CD4-positive, alpha-beta T cell (primary cell): ENCODE measurements around the gene UBXN11. TPM values are rescaled to one million over a fixed set of nuclear protein-coding genes. Genes with fewer than 3 reads are reported as not detected.

Experiments used
- ATAC-seq: fragments of 200-7000 bp; cut with Tn5 transposase; one replicate; pipeline ENCODE4 v1.10.0; 2022; ENCODE audit warnings: mild to moderate bottlenecking; ENCODE audit not compliant: poor library complexity
- CTCF ChIA-PET: fragments of 350-600 bp; sonication (Branson Sonifier 250); formaldehyde crosslinking; loops from one replicate; lab custom pipeline; 2021; ENCODE audit warnings: antibody characterized with exemption, inconsistent platforms; lab: Charles Lee
- POLR2A ChIA-PET: fragments of 350-600 bp; sonication (Branson Sonifier 250); formaldehyde crosslinking; loops from one replicate; lab custom pipeline; 2021; ENCODE audit warnings: antibody characterized with exemption, inconsistent platforms; lab: Charles Lee
- DNase-seq, 14 experiments: peaks; one replicate each; pipeline ENCODE4 v3.0.0-alpha.2; 2013 to 2020; ENCODE audit warnings: mixed read lengths in 2 of 14
- H3K27ac ChIP-seq, 2 donors: one replicate each; pipeline versions ENCODE4 v1.5.1 to v1.7.0; 2013; ENCODE audit warnings: low read length in 2 of 2, low read depth in 1 of 2, mild to moderate bottlenecking in 1 of 2
- H3K27me3 ChIP-seq, 2 experiments: 1 replicate in 1 of 2; 2 replicates in 1 of 2; pipeline versions ENCODE4 v1.6.1 to v1.7.0; 2013; ENCODE audit warnings: low read length in 2 of 2, control low read depth in 1 of 2, mild to moderate bottlenecking in 1 of 2, moderate library complexity in 1 of 2; ENCODE audit not compliant: insufficient read depth in 2 of 2, control insufficient read depth in 1 of 2
- H3K36me3 ChIP-seq: one replicate; pipeline ENCODE4 v1.6.1; 2013; ENCODE audit warnings: low read length, control low read depth; ENCODE audit not compliant: insufficient read depth
- H3K4me1 ChIP-seq: one replicate; pipeline ENCODE4 v1.6.1; 2013; ENCODE audit warnings: low read length, control low read depth; ENCODE audit not compliant: insufficient read depth
- H3K4me3 ChIP-seq: one replicate; pipeline ENCODE4 v1.5.1; 2013; ENCODE audit warnings: mild to moderate bottlenecking, low read length, moderate library complexity
- H3K9me3 ChIP-seq, 2 experiments: 1 replicate in 1 of 2; 2 replicates in 1 of 2; pipeline versions ENCODE4 v1.6.1 to v1.7.0; 2013; ENCODE audit warnings: low read length in 2 of 2, mild to moderate bottlenecking in 2 of 2, control low read depth in 1 of 2, moderate library complexity in 1 of 2; ENCODE audit not compliant: control insufficient read depth in 1 of 2, insufficient read depth in 1 of 2
- H3K27ac Mint-ChIP-seq: one replicate; pipeline ENCODE4 v1.8.0; 2020; ENCODE audit warnings: mixed read lengths
- H3K27me3 Mint-ChIP-seq: one replicate; pipeline ENCODE4 v1.8.0; 2021; ENCODE audit warnings: mixed read lengths
- H3K36me3 Mint-ChIP-seq: one replicate; pipeline ENCODE4 v1.8.0; 2021; ENCODE audit warnings: low read depth, mixed read lengths
- H3K4me1 Mint-ChIP-seq: one replicate; pipeline ENCODE4 v1.8.0; 2021; ENCODE audit warnings: low read depth, mixed read lengths
- H3K4me3 Mint-ChIP-seq: one replicate; pipeline ENCODE4 v1.8.0; 2020; ENCODE audit warnings: mild to moderate bottlenecking, mixed read lengths
- H3K9me3 Mint-ChIP-seq: one replicate; pipeline ENCODE4 v1.8.0; 2020; ENCODE audit warnings: mixed read lengths
- intact Hi-C, 2 experiments: fragments of 100-400 bp; cut with DNase I in 1 of 2; cut with micrococcal nuclease in 1 of 2; formaldehyde crosslinking; loops; one replicate each; pipeline versions ENCODE4 v1.15.1 to v1.9.0; 2023 to 2025; cut with DNase I, micrococcal nuclease
- total RNA-seq, 174 experiments: library from RNA in 2 of 174; stranded (reverse) in 2 of 174; gene quantifications; one replicate each; pipeline ENCODE4 v1.2.3 and lab custom pipeline; 2021 to 2026
- TF ChIP-seq, protein P1 (sequence below): fragments of 200-600 bp; IDR thresholded peaks from one replicate; pipeline ENCODE4 v1.8.0; 2022; ENCODE audit warnings: antibody characterized with exemption, mild to moderate bottlenecking

UBXN11 gene
- total RNA-seq, 2 experiments from 2014 or later, result 39.3 to 42.3 TPM

DNA sequence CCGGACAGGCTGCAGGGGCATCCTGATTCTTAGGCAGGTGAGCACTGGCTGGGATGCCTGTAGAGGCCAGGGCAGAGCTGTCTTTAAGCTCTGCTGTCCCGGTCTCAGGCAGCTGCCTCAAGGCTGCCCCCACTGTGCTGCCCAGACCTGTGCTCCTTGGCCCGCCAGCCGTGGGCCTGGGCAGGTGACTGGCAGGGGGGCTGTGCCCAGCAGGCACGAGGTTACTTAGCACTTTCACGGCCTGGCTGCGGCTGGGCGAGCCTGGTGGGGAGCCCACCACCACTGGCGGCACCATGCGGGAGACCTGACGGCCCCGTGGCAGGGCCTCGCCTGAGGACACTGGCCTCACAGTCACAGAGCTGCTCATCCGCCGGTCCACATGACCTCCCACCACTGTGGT is 39.3 kb upstream of the UBXN11 start:
- DNase-seq (no peak), ATAC-seq (no peak)
- ChIA-PET CTCF (no interaction called here), POLR2A (no interaction called here)
- no peaks in the 10 kb centered on the region for H3K36me3 ChIP-seq
- no peak overlapping the region for H3K4me3 ChIP-seq
- Mint-ChIP-seq H3K27me3 (no peaks in the 10 kb centered on the region), H3K27ac (no peak overlapping the region), H3K36me3 (no peaks in the 10 kb centered on the region), H3K9me3 (no peaks in the 10 kb centered on the region), H3K4me1 (no peaks in the 10 kb centered on the region), H3K4me3 (no peak overlapping the region)
- no peaks in the 10 kb centered on the region for H3K9me3 ChIP-seq
- no peaks in the 10 kb centered on the region for H3K27me3 ChIP-seq
- peaks cover 3% of the 10 kb centered on the region for H3K4me1 ChIP-seq
- no peak overlapping the region for H3K27ac ChIP-seq
- intact Hi-C loops, result no loop called here
- TF ChIP-seq, protein P1, sequence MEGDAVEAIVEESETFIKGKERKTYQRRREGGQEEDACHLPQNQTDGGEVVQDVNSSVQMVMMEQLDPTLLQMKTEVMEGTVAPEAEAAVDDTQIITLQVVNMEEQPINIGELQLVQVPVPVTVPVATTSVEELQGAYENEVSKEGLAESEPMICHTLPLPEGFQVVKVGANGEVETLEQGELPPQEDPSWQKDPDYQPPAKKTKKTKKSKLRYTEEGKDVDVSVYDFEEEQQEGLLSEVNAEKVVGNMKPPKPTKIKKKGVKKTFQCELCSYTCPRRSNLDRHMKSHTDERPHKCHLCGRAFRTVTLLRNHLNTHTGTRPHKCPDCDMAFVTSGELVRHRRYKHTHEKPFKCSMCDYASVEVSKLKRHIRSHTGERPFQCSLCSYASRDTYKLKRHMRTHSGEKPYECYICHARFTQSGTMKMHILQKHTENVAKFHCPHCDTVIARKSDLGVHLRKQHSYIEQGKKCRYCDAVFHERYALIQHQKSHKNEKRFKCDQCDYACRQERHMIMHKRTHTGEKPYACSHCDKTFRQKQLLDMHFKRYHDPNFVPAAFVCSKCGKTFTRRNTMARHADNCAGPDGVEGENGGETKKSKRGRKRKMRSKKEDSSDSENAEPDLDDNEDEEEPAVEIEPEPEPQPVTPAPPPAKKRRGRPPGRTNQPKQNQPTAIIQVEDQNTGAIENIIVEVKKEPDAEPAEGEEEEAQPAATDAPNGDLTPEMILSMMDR, result no peak

DNA sequence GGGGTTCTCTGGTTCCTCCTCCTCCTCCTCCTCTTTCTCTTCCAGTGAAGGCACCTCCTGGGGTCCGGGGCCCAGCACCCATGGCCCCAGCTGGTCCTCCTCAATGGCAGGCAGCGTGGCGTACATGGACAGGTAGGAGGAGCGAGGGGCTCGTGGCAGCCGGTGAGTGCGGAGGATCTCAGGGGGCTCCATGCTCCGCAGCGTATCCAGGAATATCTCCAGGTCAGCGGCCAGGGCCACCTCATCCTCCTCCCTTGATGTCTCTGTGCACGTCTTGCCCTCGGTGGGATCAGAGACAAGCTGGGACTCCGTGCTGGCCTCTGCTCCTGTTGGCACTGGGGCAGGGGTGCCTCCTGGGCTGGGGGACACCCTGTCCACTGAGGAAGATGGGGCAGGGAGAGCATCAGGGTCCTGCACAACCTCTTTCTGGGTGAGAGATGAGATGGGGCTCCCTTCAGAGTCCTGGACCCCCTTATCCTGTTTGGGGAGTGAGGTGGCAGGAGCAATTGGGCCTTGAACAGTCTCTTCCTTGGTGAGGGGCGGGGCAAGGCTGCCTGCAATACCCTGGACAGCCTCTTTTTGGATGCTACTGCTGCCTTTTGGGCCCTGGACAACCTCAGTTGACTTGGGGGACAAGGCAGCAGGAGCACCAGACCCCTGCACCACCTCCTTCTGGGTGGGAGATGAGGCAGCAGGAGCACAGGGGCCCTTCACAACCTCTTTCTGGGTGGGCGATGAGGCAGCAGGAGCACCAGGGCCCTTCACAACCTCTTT is 37.9 kb upstream of the UBXN11 start:
- ChIA-PET POLR2A (no interaction called here), CTCF (no interaction called here)
- Histone ChIP-seq H3K4me3 (no peak overlapping the region), H3K27me3 (no peaks in the 10 kb centered on the region), H3K27ac (no peak overlapping the region), H3K36me3 (no peaks in the 10 kb centered on the region), H3K4me1 (peaks cover 3% of the 10 kb centered on the region), H3K9me3 (no peaks in the 10 kb centered on the region)
- H3K27ac Mint-ChIP-seq, result no peak overlapping the region
- H3K4me3 Mint-ChIP-seq, result no peak overlapping the region
- no peaks in the 10 kb centered on the region for H3K36me3 Mint-ChIP-seq
- H3K4me1 Mint-ChIP-seq, result no peaks in the 10 kb centered on the region
- TF ChIP-seq, protein P1, result no peak
- no peaks in the 10 kb centered on the region for H3K27me3 Mint-ChIP-seq
- H3K9me3 Mint-ChIP-seq, result no peaks in the 10 kb centered on the region
- no peak for DNase-seq
- no peak for ATAC-seq
- intact Hi-C loops, result no loop called here

DNA sequence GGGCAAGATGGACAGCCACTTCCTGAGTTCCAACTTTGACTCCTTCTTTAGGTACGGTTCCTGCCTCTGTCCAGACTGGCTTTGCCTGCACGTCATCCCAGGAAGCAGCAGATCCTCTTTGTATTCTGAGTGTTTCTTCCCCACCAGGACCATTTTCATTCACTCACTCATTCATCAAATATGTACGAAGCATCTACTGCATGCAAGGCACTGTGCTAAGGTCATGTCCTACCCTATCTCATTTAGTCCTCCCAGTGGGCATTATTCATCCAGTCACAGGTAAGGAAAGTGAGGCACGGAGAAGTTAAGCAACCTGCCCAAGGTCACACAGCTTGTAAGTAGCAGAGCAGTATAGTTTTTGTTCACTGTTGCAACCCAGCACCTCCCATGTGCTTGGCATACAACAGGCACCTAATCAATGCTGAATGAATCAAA is 33.6 kb upstream of the UBXN11 start:
- no peak overlapping the region for H3K27ac ChIP-seq
- no peaks in the 10 kb centered on the region for H3K27me3 Mint-ChIP-seq
- no peak overlapping the region for H3K27ac Mint-ChIP-seq
- peaks cover 19% of the 10 kb centered on the region for H3K4me1 ChIP-seq
- TF ChIP-seq, protein P1, result no peak
- POLR2A ChIA-PET, result no interaction called here
- H3K27me3 ChIP-seq, result no peaks in the 10 kb centered on the region
- no peak overlapping the region for H3K4me3 ChIP-seq
- no peaks in the 10 kb centered on the region for H3K36me3 ChIP-seq
- peaks cover 8% of the 10 kb centered on the region for H3K4me1 Mint-ChIP-seq
- no peak overlapping the region for H3K4me3 Mint-ChIP-seq
- DNase-seq (no peak), ATAC-seq (no peak)
- H3K9me3 Mint-ChIP-seq, result no peaks in the 10 kb centered on the region
- intact Hi-C loops, result no loop called here
- no peaks in the 10 kb centered on the region for H3K36me3 Mint-ChIP-seq
- no peaks in the 10 kb centered on the region for H3K9me3 ChIP-seq
- CTCF ChIA-PET, result no interaction called here
